ENCODE data around the gene ADCY2.
"Not testable (repeated sequence)": the region's sequence is repeated elsewhere in the genome, so short reads cannot be mapped to it uniquely, and the experiment has no call there.

ADCY2 gene

GRCh38 chr5:7395432-7395946 lies 449 bp upstream of the ADCY2 start:
- DNase-seq (ENCODE audit: low read depth): no peak

GRCh38 chr5:7396713-7397454 lies 946 bp downstream of the ADCY2 start:
- DNase-seq (ENCODE audit: low read depth): no peak

GRCh38 chr5:7397937-7398336 lies 2.0 kb downstream of the ADCY2 start:
- no peak for DNase-seq (ENCODE audit: low read depth)

GRCh38 chr5:7398596-7399280 lies 2.8 kb downstream of the ADCY2 start:
- DNase-seq (ENCODE audit: low read depth): no peak

- DNase-seq (ENCODE audit: low read depth): no peak
Observed at GRCh38 chr5:7405277-7405676, 9.3 kb downstream of the ADCY2 start.

- no peak for DNase-seq (ENCODE audit: low read depth)
Observed at GRCh38 chr5:7410936-7411511, 15.1 kb downstream of the ADCY2 start.

GRCh38 chr5:7412409-7412808 lies 16.5 kb downstream of the ADCY2 start:
- no peak for DNase-seq (ENCODE audit: low read depth)

GRCh38 chr5:7415123-7415522 lies 19.2 kb downstream of the ADCY2 start:
- no peak for DNase-seq (ENCODE audit: low read depth)

- DNase-seq (ENCODE audit: low read depth): no peak
Observed at GRCh38 chr5:7415587-7416535, 19.9 kb downstream of the ADCY2 start.

- DNase-seq (ENCODE audit: low read depth): no peak
Observed at GRCh38 chr5:7418276-7418675, 22.3 kb downstream of the ADCY2 start.

- DNase-seq (ENCODE audit: low read depth): no peak
Observed at GRCh38 chr5:7419367-7419766, 23.4 kb downstream of the ADCY2 start.

- DNase-seq (ENCODE audit: low read depth): no peak
Observed at GRCh38 chr5:7419846-7420245, 23.9 kb downstream of the ADCY2 start.

GRCh38 chr5:7420510-7421280 lies 24.8 kb downstream of the ADCY2 start:
- DNase-seq (ENCODE audit: low read depth): no peak

GRCh38 chr5:7422316-7423106 lies 26.6 kb downstream of the ADCY2 start:
- DNase-seq (ENCODE audit: low read depth): no peak

GRCh38 chr5:7423231-7423630 lies 27.3 kb downstream of the ADCY2 start:
- not testable (repeated sequence) for DNase-seq (ENCODE audit: low read depth)

GRCh38 chr5:7425830-7426229 lies 29.9 kb downstream of the ADCY2 start:
- DNase-seq (ENCODE audit: low read depth): no peak

GRCh38 chr5:7426284-7426683 lies 30.3 kb downstream of the ADCY2 start:
- no peak for DNase-seq (ENCODE audit: low read depth)

- no peak for DNase-seq (ENCODE audit: low read depth)
Observed at GRCh38 chr5:7434914-7435313, 39.0 kb downstream of the ADCY2 start.

GRCh38 chr5:7435503-7435902 lies 39.6 kb downstream of the ADCY2 start:
- DNase-seq (ENCODE audit: low read depth): no peak

GRCh38 chr5:7436521-7436920 lies 40.6 kb downstream of the ADCY2 start:
- no peak for DNase-seq (ENCODE audit: low read depth)

Data from HS-5 (cell line).